ENCODE results near the gene SLC29A1.

- TF ChIP-seq CTCF (IDR thresholded peaks at IDR 0.05), result no peak
- no peak for TF ChIP-seq POLR2A (IDR thresholded peaks at IDR 0.05)
Observed at GRCh38 chr6:44179072-44179536, 44.3 kb upstream of the SLC29A1 start.
